Activated CD4-positive, alpha-beta T cell treated with anti-CD3 and anti-CD28 coated beads for 4 hours (primary cell): ENCODE measurements around the gene LARP4B.

Experiments used
- DNase-seq, 2 donors: peaks; one replicate each; pipeline ENCODE4 v3.0.0-alpha.2; 2020

Gene LARP4B

DNA sequence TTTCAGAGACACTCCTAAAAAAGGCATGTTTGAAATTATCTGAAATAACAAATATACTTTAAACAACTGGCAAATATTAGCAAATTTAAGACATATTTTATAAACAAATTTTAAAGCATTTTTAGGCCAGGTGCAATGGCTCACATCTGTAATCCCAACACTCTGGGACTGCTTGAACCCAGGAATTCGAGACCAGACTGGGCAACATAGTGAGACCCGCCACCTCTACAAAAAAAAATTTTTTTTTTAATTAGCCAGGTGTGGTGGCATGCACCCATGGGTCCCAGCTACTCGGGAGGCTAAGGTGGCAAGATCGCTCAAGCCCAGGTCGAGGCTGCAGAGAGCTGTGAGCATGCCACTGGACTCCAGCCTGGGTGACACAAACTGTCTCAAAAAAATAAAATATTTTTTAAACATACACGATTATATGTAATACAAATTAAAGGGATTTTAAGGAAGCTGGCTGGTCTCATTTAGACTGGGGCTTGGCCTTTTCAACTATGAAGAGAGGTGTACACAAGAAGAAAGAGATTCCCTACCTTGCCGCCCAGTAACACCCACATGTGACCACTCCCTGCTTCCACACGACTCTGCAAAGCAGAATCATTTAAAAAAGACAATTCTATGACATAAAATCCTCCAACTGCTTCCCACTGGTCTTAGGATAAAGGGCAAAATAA lies 7.5 kb downstream of the LARP4B start:
- no peak for DNase-seq

- DNase-seq = no peak
These were observed 9.8 kb downstream of the LARP4B start for GRCh38 chr10:921471-922414.

- no peak for DNase-seq
These were observed 11.1 kb downstream of the LARP4B start for GRCh38 chr10:920450-920849.

DNA sequence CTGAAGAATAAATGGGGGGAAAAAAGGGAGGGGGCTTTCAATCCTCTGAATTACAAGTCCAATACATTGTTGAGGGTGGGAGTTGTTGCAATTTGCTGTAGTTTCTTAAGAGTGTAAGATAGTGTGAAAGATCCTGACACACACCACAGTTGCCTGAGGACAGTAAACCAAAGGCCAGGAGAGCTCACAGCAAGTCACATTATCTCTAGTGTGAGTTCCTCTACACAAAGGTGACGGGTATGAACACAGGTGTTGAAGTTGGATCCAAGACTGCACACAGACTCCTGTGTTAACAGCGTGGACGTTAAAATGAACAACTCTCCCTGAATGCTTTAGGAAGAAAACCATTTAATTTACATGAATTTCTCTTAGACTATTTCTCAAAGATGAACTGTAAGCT lies 12.0 kb downstream of the LARP4B start:
- no peak for DNase-seq

GRCh38 chr10:917999-918398 lies 13.5 kb downstream of the LARP4B start:
- no peak for DNase-seq

DNA sequence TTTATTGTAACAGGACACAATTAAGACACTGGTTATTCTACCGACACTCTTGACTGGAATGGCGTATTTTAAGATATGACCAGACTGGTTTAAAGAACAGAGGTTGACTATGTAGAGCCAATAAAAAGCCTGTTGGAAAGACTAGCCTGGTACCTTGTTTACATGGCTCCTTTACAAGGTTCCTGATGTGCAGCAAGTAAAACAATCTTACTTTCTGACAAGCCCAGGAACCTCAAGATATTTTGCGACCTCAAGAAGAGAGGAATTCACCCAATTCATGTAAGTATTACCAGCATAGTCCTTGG lies 14.1 kb downstream of the LARP4B start:
- DNase-seq = no peak

GRCh38 chr10:916716-917415 lies 14.6 kb downstream of the LARP4B start:
- DNase-seq = no peak

DNA sequence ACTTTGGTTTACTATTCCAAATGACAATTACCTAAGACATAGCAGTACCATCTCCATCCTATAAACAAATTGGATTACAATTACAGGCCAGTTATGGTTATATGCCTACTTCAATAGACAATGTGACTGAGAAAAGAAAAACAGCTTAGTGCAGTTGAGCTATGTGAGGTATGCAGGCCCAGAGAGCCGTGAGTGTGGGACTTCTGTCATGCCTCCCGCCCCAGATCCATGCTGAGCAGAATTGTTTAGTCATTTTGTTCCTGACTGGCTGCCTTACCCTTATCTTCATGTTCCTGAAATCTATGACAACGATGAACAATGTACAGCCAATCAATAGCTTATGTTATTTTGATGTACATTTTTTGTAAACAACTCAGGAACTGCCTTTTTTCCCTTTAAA lies 21.7 kb downstream of the LARP4B start:
- DNase-seq = no peak

- no peak for DNase-seq
These were observed 25.5 kb downstream of the LARP4B start for GRCh38 chr10:905972-906371.

DNA sequence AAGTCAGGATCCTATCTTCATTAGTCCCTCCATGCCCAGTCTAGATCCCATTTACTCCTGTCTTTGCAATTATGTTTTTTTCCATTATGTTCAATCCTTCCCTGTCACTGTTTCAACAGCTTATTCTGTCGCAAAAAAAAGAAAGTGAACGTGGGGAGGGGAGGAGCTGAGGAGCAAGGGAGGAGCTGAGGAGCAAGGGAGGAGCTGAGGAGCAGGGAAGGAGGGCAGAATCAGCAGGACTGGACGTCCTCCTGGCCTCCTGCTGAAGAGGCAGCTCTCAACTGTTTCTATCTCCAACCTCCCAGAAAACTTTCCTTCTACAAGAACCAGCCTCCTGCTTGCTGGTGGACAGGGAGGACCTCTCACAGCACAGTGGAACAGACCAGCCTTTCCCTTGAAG lies 26.0 kb downstream of the LARP4B start:
- no peak for DNase-seq

GRCh38 chr10:904403-904802 lies 27.1 kb downstream of the LARP4B start:
- no peak for DNase-seq

- DNase-seq = no peak
These were observed 33.4 kb downstream of the LARP4B start for GRCh38 chr10:898141-898540.

- no peak for DNase-seq
These were observed 34.5 kb downstream of the LARP4B start for GRCh38 chr10:896982-897381.

DNA sequence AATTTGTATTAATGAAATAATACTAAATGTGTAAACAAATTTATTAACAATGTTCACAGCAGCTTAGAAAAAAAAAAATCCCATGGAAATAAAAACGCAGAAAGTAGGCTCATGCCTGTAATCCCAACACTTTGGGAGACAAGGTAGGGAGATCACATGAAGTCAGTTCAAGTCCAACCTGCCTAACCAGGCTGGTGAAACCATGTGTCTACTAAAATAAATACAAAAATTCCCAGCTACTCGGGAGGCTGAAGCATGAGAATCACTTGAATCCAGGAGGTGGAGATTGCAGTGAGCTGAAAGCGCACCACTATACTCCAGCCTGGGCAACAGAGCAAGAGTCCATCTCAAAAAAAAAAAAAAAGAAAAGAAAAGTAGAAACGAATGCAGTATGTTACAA lies 36.2 kb downstream of the LARP4B start:
- no peak for DNase-seq

- no peak for DNase-seq
These were observed 52.6 kb downstream of the LARP4B start for GRCh38 chr10:878895-879294.

- DNase-seq = no peak
These were observed 53.2 kb downstream of the LARP4B start for GRCh38 chr10:878333-878759.

GRCh38 chr10:876438-876837 lies 55.1 kb downstream of the LARP4B start:
- DNase-seq = no peak

- DNase-seq = no peak
These were observed 58.5 kb downstream of the LARP4B start for GRCh38 chr10:873020-873419.

DNA sequence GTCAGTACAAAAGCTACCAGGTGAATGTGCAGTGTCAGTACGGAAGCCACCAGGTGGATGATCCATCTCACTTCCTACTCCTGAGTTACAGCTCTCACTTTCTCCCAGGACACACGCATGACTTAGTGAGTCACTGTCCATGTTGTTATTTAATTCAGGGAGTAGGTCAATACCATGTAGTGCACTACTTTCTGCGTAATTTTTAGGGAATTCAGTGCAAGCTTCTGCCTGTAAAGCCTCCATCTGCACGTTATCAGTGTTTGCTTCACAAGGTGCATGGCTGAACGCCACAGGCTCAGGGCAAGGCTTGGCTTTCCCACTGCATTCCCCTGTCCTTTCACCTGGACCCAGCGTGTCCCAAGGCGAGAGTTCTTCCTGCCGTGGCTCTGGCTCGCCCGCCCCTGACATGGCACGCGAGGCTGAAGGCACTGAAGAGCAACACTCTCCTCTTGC lies 59.5 kb downstream of the LARP4B start:
- no peak for DNase-seq

DNA sequence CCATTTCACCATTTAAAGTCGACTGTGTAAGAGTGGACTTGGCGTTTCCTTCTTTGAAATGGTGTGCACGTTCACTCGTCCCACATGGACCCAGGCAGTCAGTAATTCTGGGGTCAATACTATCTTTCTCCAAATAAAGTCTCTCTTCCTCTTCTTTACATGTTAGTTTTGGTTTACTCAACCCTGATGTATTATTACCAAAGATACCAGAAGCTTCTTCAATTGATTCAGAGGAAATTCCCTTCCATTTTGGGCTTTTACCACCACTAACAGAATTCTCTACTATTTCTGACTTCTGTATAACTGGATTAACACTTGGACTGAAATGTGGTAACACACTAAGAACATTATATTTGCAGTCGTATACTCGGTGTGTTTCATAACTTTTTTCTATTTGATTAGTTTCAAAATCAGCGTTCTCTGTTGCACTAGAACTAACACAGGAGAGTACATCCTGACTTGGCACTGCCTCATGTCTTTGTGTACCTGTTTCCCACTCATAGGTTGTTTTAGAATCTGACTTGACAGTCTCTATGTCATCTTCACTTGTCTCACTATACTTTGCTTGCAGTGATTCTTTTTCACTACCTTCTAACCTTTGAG lies 60.8 kb downstream of the LARP4B start:
- DNase-seq = no peak

DNA sequence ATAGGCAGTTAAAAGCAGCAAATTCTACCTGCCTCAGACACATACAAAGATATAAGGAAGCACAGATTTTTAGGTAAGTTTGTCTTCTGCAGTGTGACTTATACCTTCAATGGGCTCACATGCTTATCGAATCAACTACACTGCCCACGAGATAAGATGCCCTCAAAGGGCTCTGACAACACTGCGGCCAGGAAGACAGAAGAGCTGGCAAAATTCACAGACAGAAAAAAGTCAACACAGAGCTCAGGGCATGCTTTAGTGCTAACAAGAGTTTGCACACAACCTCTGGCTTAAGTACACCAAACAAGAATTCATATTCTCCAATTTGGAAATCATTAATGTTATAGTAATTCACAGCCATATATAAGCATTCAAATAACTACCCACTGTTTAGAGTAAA lies 62.3 kb downstream of the LARP4B start:
- no peak for DNase-seq

DNA sequence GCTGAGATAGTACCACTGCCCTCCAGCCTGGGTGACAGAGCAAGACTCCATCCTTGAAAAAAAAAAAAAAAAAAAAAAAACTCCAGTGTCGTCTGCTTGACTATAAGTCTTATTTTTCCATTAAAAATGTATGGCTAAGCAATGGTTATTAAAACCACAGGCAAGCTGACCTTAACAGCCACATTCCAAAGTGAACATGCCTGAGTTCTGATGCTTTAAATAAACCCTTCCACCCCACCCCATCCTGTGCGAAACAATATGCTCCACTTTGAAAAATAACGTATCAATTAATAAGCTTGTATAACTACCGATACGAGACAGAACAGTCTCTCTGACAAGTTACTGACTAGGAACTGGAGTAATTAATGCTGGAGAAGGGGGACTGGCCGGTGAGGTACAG lies 63.7 kb downstream of the LARP4B start:
- DNase-seq = no peak

DNA sequence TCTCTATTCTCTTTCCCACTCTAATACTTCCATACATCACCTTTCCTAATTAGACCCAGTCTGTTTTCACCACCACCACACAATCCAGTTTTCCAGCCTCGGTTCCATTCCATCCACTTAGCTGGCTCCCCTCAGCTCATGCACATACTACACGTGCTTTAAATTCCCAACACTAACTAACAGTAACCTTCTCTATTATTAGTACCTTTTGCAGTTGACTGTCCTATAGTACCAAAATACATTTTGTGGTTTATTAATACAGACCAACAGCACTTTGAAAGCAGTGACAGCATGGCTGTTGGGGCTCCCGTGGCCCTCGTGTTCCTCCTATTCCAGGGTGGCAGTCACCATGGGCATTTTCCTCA lies 64.9 kb downstream of the LARP4B start:
- DNase-seq = no peak
